OCI-LY3 (cell line): Measurements from ENCODE around the gene SATB2.

Experiments used
- H2AFZ ChIP-seq: fragments of 200-600, 300-600 bp; shearing (Covaris generic); 2 replicates; pipeline ENCODE4 v1.6.0; 2014; ENCODE audit warnings: antibody characterized with exemption, low read depth, low read length
- H3K27ac ChIP-seq: fragments of 200-600, 300-600 bp; sonication (generic); 2 replicates; pipeline ENCODE4 v1.5.1; 2014; ENCODE audit warnings: mild to moderate bottlenecking, low read length, moderate library complexity, mixed read lengths
- H3K27me3 ChIP-seq: fragments of 200-600, 300-600 bp; sonication (generic); 2 replicates; pipeline ENCODE4 v1.6.1; 2014; ENCODE audit warnings: low read depth, low read length, mixed read lengths
- H3K36me3 ChIP-seq: fragments of 200-600, 300-600 bp; sonication (generic); replicated peaks from 2 replicates; pipeline ENCODE3; 2014; ENCODE audit warnings: low read depth, low read length, mixed read lengths
- H3K4me1 ChIP-seq: fragments of 300-600, 200-600 bp; sonication (generic); 2 replicates; pipeline ENCODE4 v1.6.1; 2014; ENCODE audit warnings: low read length, mixed read lengths
- H3K4me2 ChIP-seq: fragments of 200-600, 300-600 bp; sonication (generic); 2 replicates; pipeline ENCODE4 v1.6.1; 2014; ENCODE audit warnings: low read length, mixed read lengths
- H3K4me3 ChIP-seq: fragments of 300-600, 200-600 bp; sonication (generic); 2 replicates; pipeline ENCODE4 v1.5.1; 2014; ENCODE audit warnings: antibody characterized with exemption, mild to moderate bottlenecking, low read length, moderate library complexity
- H3K79me2 ChIP-seq: fragments of 300-600, 200-600 bp; shearing (Covaris generic); 2 replicates; pipeline ENCODE4 v1.6.1; 2014; ENCODE audit warnings: mild to moderate bottlenecking, low read length, mixed read lengths
- H3K9ac ChIP-seq: fragments of 300-600, 200-600 bp; shearing (Covaris generic); 2 replicates; pipeline ENCODE4 v1.6.0; 2014; ENCODE audit warnings: mild to moderate bottlenecking, low read length, moderate library complexity
- H3K9me3 ChIP-seq: fragments of 200-600, 300-600 bp; shearing (Covaris generic); 2 replicates; pipeline ENCODE4 v1.6.1; 2014; ENCODE audit warnings: low read length, mixed read lengths; ENCODE audit not compliant: insufficient read depth
- H4K20me1 ChIP-seq: fragments of 200-600, 300-600 bp; sonication (generic); 2 replicates; pipeline ENCODE4 v1.6.1; 2016; ENCODE audit warnings: low read length, mixed read lengths; ENCODE audit not compliant: insufficient read depth
- EZH2phosphoT487 ChIP-seq: fragments of 200-600 bp; shearing (Covaris generic); IDR thresholded peaks from 2 replicates; pipeline ENCODE4 v1.6.1; 2018; ENCODE audit warnings: antibody characterized with exemption, mixed run types, low read depth
- TF ChIP-seq, protein P1 (sequence below): fragments of 200-600, 300-600 bp; sonication (generic); IDR thresholded peaks from 2 replicates; pipeline ENCODE4 v1.5.1; 2014; ENCODE audit warnings: antibody characterized with exemption, low read length, low read depth

SATB2 gene

DNA sequence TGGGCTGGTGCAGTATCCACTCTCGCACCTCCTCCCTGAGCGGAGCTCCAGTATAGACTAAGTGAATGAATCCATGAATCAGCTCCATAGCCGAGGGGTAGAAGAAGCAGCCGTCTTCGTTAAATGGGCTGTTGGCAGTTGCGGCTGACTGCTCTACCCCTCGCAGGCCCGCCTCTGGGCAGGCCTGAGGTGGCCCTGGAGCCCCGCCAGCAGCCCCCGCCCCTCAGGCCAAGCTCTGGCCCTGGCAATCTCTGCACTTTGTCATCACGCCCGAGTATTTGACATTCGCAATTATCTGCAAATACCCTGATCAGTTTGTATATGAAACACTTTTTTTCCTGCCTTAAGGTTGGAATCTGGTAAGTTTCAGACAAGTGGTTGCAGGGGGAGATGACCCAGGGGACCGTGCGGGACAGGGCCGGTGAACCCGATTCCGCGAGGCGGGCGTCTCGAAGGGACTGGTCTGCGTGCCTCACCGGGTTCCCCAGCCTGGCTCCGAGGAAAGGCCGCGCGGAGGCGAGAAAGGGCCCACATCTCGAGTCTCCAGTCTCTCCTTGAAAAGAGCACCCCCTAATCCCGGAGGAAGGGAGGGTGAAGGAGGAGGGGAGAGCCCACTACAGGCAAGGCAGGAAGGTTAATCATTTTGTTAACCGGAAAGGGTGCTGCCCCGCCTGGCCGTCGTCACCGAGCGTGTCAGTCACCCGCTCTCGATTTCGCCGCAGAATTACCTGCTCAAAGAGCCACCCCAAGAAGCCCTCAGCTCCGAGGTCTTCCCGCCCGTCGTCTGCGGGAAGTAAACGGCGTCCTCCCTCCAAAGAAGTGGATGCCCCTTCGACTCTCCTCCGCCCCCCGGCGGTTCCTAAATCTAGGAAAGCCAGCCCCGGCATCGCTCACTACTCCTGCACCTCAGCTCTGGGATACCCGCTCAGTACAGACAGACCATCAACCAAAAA lies 11.1 kb upstream of the SATB2 start:
- Histone ChIP-seq H3K9ac (no peak overlapping the region), H3K27me3 (peaks cover 14% of the 10 kb centered on the region; the same call in 1 of the 2 replicates), H3K27ac (no peak overlapping the region), H4K20me1 (no peaks in the 10 kb centered on the region), H3K4me3 (no peak overlapping the region), H3K4me2 (no peak overlapping the region), H3K4me1 (no peaks in the 10 kb centered on the region), H3K79me2 (no peaks in the 10 kb centered on the region), H3K9me3 (no peaks in the 10 kb centered on the region), H3K36me3 (no peaks in the 10 kb centered on the region), H2AFZ (no peak overlapping the region)
- TF ChIP-seq, protein P1, sequence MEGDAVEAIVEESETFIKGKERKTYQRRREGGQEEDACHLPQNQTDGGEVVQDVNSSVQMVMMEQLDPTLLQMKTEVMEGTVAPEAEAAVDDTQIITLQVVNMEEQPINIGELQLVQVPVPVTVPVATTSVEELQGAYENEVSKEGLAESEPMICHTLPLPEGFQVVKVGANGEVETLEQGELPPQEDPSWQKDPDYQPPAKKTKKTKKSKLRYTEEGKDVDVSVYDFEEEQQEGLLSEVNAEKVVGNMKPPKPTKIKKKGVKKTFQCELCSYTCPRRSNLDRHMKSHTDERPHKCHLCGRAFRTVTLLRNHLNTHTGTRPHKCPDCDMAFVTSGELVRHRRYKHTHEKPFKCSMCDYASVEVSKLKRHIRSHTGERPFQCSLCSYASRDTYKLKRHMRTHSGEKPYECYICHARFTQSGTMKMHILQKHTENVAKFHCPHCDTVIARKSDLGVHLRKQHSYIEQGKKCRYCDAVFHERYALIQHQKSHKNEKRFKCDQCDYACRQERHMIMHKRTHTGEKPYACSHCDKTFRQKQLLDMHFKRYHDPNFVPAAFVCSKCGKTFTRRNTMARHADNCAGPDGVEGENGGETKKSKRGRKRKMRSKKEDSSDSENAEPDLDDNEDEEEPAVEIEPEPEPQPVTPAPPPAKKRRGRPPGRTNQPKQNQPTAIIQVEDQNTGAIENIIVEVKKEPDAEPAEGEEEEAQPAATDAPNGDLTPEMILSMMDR = no peak
- TF ChIP-seq EZH2phosphoT487 = no peak

DNA sequence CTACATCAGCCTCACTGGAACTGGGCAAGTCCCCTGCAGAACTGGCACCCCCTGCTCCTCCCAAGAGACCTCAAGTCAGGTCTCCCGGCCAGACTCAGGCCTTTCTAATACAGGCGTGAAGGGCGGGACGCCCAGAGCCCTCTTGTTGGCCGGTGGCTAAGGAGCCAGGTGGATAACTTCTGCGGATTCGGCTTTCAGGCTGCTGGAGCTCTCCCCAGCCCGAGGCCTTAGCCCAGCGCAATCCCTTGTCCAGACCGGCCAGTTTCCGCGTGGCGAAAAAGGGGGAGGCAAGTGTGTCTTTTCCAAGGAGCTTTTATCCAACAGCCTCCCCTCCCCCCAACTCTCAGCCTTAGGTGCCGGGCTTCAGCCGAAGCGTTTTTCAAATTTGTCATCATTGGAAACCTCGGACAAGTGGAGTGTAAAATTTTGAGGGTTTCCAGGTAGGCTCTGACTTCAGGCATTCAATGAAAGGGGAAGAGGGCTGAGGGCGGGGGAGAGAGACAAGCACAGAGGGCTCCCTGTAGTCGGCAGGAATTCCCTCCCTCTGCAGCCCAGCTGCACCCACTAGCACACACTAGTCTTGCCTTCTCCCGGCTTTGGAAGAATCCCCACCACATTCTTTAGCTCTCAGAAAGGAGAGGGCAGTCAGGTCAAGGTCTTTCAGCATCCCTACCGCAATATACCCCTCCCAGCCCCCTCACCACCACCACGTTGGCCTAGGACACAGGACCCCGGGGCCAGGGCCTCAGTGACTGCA lies 9.5 kb upstream of the SATB2 start:
- H3K27ac ChIP-seq = no peak overlapping the region
- no peak overlapping the region for H3K4me3 ChIP-seq
- H3K9ac ChIP-seq = no peak overlapping the region

DNA sequence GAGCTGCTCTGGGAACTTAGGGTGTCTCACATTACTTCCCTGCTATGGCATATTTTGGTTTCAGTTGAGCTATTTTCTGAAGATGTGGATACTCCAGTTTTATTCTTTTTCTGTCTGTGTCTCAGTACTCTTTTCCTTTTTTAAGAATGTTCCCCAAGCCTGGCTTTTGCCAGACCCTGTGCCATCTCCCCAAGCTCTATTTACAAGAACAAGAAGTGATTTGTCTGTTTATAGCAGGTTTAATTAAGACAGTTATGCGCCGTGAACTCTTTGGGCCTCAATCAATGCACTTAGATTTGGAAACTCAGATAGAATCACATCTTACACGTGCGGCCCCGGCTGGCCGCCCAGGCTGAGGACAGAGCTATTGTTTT lies 8.9 kb upstream of the SATB2 start:
- H3K9ac ChIP-seq = no peak overlapping the region
- H3K27ac ChIP-seq = no peak overlapping the region
- 0 out of 2 replicates have a peak, but pooled peaks cover 1% of the 10 kb centered on the region for H3K27me3 ChIP-seq
- no peaks in the 10 kb centered on the region for H3K36me3 ChIP-seq
- no peak overlapping the region for H2AFZ ChIP-seq
- H3K4me1 ChIP-seq = no peaks in the 10 kb centered on the region
- no peaks in the 10 kb centered on the region for H3K79me2 ChIP-seq
- no peak overlapping the region for H3K4me3 ChIP-seq
- no peak overlapping the region for H3K4me2 ChIP-seq
- H4K20me1 ChIP-seq = no peaks in the 10 kb centered on the region
- H3K9me3 ChIP-seq = no peaks in the 10 kb centered on the region
- no peak for TF ChIP-seq EZH2phosphoT487
- TF ChIP-seq, protein P1 = no peak

More for the DNA sequence above, 9.5 kb upstream of the SATB2 start:
- TF ChIP-seq, protein P1 = no peak
- no peak for TF ChIP-seq EZH2phosphoT487
- Histone ChIP-seq H3K9me3 (no peaks in the 10 kb centered on the region), H3K4me2 (no peak overlapping the region), H4K20me1 (no peaks in the 10 kb centered on the region), H2AFZ (no peak overlapping the region), H3K79me2 (no peaks in the 10 kb centered on the region), H3K36me3 (no peaks in the 10 kb centered on the region), H3K27me3 (peaks cover 7% of the 10 kb centered on the region; the same call in 1 of the 2 replicates), H3K4me1 (no peaks in the 10 kb centered on the region)
